Activated CD4-positive, alpha-beta T cell treated with anti-CD3 and anti-CD28 coated beads for 1 hour (primary cell): Measurements from ENCODE around the gene OPRPN.

Experiments used
- DNase-seq: peaks from one replicate; pipeline ENCODE4 v3.0.0-alpha.2; 2020

OPRPN gene, protein sequence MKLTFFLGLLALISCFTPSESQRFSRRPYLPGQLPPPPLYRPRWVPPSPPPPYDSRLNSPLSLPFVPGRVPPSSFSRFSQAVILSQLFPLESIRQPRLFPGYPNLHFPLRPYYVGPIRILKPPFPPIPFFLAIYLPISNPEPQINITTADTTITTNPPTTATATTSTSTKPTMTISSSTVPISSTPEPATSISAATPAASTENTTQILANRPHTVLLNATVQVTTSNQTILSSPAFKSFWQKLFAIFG

DNA sequence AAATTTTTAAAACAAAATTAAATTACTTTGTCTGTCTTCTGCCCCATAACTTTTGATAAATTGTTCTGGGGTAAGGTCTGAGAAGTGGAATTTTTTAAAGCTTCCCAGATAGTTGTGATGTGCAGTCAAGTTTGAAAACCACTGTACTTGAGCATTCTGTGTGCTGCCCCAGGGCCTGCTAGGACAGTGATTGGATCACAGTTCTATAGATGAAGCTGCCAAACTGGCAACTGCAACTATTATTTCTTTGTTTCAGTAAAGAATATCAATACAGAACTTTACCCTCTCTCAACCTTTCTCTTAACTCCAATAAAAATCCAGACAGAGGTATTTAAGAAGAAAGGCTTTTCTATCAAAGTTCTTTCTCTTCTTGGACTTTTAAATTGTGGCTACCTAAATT, at the start of gene OPRPN:
Gene OPRPN, plus strand, starts transcription at position 361 of the 400 bp plus-strand sequence. CDS start 1,346 bp downstream, outside the sequence.
- DNase-seq, result no peak

DNA sequence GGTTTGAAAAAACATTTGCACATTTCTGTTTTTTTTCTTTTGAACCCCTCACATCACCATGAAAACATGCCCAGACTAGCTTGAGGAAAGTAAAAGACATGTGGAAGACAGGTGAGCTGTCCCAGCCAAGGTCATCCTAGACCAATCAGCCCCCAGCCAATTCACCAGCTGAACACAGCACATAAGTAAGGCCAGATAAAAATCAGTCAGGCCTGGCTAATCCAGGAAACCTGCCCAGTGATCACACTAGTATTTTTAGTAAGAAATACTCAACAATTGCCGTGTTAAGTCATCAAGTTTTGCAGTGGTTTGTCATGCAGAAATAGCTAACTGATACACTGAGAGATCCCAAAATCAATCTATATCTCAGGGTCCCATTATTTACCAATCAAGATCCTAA, 41.6 kb upstream of the OPRPN start:
- DNase-seq, result no peak

DNA sequence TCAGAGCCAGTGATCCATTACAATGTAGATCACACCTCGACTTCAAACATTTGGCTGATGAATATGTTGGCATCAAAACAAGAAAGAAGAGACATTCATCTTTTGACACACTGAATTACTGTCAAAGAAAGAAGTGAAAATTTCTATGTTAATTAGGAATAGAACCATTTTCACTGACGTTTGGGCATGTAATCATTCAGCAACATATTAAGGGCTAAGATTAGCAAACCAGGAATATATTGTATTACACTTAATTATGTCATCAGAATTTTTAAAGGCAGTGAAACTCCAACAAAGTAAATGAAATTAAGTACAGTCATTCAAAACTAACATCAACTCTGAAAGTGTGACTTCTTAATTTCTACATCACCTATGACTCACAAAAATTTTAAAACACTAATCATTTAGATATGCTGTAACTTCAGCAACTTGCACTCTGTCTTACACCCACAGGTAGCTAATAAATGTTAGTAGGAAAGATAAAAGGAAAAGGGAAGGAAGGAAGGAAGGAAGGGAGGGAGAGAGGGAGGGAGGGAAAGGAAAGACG, 38.6 kb upstream of the OPRPN start:
- DNase-seq, result no peak

DNA sequence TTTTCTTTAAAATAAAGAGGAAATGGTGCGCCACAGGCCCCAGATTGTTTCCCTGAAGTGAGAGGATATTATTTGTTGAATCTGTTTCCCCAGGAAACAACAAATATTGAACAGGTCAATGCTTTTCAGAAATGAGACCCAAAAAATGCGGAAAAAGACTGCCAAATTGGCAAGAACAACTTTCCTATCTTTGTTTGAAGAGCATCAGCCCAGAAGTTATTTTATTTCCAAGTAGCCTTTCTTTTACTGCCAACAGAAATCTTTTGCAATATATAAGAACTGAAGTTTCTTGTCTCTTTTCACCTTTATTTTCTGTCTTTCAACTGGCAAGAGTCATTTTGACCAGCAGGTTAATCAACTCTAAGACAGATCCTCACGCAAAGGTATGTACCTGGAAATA, 37.3 kb upstream of the OPRPN start, which contains the start of gene SMR3A:
Gene SMR3A, plus strand, starts transcription at position 301 of the 400 bp plus-strand sequence. CDS start 1,356 bp downstream, outside the sequence.
- DNase-seq, result no peak

DNA sequence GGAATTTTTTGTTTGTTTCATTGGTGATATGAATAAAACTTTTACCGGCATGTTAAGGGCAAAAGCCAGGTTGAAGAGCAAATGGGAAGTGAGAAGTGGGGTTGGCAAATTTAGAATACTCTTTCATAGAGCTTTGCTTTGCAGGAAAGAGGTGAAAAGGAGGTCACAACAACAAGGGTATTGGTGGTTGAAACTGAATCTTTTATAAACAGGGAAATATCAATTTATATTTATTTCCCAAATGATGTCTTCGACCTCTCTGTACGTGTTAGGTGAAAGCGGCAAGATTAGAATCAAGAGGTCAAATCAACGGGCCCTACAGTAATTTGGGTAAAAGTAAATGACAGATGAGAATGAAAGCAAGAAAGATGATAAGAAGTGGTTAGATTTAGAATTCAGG, 33.7 kb upstream of the OPRPN start:
- DNase-seq, result no peak

DNA sequence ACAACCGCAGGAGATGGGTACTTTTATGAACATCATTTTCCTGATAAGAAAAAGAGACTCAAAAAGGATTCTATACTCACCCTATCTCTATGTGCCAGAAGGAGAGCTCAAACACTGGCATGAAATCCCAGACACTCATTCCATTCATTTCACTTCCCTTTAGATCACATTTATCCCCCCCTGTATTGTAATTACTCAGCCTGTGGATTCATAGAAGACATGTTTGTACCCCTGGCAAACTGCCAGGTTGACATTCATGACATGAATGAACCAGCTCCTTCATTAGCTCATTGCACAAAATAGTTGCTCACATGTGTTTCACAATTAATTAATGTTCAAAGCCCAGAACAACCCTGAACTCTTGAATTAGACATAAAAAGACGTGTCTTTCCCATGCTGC, 32.3 kb upstream of the OPRPN start:
- no peak for DNase-seq

DNA sequence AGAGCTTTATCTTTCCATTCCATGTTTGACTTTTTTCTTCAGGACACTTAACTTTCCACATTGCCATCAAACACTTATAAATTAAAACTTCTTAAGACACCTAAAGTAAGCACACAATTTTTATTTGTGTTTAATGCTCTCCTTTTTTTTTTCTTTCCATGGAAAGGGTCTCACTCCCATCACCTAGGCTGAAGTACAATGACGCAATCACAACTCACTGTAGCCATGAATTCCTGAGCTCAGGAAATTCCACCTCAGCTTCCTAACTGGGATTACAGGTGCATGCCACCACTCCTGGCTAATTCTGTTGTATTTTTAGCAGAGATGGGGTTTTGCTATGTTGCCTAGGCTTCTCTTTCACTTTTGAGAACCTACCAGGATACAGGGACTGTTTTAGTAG, 29.9 kb upstream of the OPRPN start:
- DNase-seq, result no peak

DNA sequence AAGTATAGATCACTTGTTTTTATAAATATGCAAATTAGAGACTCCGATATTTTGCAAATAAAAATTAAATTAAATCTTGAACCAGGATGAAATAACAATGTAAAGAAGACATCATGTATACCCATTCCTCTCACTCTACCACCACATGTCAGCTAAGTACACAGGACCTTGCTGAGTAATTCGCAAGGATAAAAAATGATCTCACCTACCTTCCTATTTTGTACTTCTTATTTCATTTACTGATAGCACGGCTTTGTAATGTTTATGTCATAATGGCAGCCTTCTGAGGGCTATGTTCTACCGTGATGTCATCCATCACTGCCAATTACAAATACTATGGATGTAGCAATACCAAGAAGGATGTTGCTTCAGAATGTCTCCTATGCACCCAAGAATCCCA, 25.8 kb upstream of the OPRPN start:
- no peak for DNase-seq

DNA sequence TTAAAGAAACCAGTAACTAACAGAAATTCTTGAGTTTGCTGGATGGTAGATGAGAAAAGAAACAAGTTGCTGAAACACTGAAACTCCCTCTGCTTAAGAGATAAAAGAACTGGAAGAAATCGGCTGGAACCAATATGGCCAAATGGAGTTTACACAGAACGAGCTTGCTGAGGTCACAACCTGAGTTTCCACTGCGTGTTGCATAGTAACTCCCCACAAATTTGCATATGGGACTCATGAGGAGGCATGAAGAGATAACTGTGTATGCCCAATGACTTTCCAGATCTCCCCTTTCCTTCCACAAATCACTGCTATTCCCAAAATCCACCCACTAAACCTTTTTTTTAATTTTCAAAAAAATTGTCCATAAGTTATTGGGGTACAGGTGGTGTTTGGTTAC, 25.0 kb upstream of the OPRPN start:
- DNase-seq, result no peak

DNA sequence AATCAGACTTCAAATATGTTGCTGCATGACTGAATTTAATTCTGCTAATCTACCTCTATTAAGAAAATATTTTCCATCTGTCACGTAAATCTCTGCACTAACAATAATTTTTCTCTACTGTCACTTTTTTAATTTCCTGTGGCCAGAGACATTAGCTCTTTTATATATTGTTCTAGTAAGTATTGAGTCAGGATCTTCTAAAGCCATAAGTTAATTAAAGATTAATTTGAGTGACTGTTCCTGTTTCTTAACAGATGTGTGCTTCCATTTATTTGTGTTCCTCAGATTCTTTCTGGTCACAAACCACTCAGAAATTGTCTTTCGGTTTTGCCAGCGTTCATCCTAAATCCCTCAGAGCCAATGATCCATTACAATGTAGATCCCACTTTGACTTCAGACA, 17.2 kb upstream of the OPRPN start:
- no peak for DNase-seq

DNA sequence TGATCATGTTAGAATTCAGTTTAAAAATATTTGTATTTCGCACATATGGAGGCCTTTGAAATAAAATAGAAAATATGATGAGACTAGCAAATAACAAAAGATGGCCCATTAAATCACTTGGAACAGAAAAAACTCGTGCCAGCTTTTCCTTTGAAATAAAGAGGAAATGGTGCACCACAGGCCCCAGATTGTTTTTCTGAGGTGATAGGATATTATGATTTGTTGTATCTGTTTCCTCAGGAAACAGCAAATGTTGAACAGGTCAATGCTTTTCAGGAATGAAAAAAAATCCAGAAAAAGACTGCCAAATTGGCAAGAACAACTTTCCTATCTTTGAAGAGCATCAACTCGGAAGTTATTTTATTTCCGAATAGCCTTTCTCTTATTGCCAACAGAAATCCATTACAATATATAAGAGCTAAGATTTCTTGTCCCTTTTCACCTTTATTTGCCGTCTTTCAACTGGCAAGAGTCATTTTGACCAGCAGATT, 15.0 kb upstream of the OPRPN start, which contains the start of gene SMR3B:
Gene SMR3B, plus strand, starts transcription at position 441 of the 491 bp plus-strand sequence. CDS start 1,380 bp downstream, outside the sequence.
- no peak for DNase-seq

DNA sequence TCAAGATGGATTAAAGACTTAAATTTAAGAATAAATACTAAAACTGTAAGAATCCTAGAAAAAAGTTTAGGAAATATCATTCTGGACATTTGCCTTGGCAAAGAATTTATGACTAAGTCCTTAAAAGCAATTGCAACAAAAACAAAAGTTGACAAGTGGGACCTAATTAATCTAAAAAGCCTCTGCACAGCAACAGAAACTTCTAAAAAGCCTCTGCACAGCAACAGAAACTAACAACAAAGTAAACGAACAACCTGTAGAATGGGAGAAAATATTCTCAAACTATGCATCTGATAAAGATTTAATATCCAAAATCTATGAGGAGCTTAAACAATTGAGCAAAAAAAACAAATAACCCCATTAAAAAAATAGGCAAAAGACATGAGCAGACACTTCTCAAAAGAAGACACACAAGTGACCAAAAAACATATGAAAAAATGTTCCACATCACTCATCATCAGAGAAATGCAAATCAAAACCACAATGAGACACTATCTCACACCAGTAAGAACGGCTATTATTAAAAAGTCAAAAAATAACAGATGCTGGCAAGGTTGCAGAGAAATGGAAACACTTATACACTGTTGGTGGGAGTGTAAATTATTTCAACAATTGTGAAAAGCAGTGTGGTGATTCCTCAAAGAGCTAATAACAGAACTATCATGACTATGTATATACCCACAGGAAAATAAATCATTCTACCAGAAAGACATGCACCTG, 5.5 kb upstream of the OPRPN start:
- DNase-seq, result no peak

DNA sequence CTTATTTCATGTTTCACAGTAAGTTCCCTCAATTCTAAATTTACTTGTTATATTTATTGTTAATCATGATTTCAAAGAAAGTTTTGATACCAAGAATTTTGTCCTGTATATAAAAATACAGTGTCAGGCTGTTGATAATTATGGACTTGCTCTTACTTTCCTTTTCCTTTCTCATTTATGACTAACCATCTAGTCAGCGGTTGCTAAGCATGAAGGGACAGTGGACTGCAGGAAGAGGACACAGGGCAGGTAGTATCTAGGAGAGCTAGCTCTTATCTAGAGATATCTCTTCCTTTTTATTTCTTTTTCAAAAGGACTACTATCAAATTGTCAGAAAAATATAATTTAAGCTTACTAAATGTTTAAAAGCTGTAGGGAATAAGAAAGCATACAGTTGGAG, 1.6 kb downstream of the OPRPN start:
- no peak for DNase-seq

DNA sequence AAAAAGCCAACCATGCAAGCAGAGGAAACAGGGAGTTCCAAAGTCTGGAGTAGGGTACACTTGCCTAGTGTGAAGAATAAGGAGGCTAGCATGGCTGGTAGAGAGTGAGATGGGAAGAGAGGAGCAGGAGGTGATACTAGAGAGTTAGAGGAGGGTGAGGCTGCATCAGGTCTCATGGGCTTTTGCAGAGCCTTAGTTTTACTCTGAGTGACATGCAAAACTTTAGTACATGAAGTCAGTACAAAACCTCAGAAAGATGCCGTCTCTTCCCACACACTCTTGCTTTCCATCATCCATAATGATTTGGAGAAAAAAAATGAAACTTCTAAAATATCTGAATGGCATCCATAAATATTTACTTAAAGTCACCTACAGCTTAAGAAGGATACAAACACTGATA, 5.0 kb downstream of the OPRPN start:
- no peak for DNase-seq

DNA sequence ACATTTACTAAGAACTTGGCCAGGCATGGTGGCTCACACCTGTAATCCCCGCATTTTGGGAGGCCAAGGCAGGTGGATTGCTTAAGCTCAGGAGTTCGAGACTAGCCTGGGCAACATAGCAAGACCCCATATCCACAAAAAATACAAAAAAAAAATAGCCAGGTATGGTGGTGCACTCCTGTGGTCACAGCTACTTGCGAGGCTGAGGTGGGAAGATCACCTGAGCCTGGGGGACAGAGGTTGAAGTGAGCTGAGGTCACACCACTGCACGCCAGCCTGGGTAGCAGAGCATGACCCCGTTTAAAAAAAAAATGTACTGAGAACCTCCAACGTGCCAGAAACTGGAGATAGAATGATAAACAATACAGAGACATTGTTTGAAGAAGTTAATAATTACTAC, 8.0 kb downstream of the OPRPN start:
- DNase-seq, result no peak

DNA sequence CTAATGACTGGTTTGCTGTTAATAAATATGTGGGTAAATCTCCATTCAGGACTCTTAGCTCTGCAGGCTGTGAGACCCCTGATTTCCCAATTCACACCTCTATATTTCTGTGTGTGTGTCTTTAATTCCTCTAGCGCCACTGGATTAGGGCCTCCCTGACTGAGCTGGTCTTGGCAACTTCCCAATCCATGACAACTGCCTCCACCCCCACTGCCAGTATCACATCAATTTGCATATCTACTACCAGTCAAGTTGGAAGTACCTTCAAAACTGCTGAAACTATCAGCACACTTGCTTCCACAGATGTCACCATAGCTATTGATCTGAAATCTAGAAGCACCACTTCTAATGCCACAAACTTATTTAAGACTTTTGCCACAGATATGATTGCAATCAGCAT, 27.6 kb downstream of the OPRPN start:
- no peak for DNase-seq

DNA sequence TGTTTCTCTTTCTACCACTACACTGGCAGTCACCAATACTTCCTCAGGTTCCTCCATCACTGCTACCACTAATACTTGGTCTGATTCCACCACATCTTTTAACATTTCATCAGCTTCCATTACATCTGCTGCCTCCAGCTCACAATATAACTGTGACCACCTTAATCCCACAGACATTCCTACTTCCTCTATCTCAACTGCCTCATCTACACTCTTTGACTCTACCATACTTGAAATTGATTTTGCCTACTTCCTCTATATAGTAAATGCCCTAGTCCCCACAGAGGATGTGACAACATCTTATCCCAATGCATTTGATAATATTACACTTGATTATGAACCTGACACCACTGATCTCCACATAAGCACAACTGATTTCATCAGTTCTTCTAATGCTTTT, 29.0 kb downstream of the OPRPN start:
- DNase-seq, result no peak

DNA sequence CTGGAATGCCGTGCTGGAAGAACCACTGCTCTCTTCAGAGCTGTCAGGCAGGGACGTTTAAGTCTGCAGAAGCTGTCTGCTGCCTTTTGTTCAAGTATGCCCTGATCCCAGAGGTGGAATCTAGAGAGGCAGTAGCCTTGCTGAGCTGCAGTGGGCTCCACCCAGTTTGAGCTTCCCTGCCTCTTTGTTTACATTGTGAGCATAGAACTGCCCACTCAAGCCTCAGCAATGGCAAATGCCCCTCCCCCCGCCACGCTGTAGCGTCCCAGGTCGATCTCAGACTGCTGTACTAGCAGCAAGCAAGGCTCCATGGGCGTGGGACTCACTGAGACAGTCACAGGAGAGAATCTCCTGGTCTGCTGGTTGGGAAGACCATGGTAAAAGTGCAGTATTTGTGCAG, 39.5 kb downstream of the OPRPN start:
- DNase-seq, result no peak

DNA sequence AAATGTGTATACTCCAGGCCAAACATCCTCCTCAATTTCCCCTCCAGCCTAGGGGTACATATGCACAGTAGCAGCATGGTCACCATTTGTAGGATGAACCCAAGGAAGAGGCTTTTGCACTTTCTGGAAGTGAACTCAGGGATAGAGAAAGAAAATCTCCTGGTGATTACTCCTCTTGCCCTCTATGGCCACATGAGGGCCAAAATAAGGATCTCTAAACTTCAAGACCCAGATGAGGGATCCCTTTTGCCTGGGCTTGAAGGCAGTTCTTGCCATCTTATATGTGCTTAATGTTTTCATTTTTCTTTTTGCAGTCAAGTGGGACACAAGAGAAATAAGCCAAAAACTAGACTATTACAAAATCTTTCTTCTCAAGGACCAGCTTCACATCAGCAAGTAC, 44.7 kb downstream of the OPRPN start:
- no peak for DNase-seq

DNA sequence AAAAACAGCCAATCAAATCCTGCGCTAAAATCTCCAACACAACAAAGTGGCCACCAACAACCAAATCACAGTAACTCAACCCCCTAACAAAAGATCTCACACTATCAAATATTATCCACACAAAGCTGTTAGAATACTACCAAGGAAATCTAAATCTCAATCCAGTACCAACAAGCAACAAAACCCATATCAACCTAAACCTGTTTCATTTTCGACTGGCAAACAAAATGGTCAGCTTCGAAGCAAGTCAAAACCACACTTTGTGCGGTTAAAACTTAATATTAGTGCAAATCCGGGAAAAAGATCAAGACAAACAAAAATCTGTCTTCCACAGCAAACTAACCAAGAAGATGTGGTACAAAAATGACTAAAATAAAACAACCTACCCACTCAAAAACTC, 45.6 kb downstream of the OPRPN start:
- DNase-seq, result no peak

DNA sequence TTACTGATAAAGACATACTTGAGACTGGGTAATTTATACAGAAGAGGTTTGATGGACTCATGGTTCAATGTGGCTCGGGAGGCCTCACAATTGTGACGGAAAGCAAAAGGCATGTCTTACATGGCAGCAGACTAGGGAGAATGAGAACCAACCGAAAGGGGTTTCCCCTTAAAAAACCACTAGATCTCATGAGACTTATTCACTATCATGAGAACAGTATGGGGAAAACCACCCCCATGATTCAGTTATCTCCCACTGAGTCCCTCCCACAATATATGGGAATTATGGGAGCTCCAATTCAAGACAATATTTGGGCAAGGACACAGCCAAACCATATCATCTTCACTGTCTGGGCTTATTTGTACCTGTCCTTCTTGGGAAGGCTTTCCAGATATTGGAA, 51.5 kb downstream of the OPRPN start:
- no peak for DNase-seq

DNA sequence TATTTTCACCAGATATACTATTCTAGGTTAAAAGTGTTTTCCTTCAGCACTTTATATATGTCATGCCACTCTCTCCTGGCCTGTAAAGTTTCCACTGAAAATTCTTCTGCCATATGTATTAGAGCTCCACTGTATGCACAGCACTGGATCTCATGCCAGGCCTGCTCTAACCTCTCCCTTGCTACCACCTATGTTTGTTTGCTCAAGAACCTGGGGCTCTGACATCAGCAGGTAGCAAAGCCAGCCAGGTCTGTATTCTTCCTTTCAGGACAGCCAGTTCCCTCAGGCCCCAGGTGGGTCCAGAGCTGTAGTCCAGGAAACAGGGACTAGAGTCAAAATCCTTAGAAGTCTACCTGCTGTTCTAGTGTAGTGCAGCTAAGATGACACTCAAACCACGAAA, 55.2 kb downstream of the OPRPN start:
- DNase-seq, result no peak
